ENCODE data around the gene CNTNAP2.

DNA sequence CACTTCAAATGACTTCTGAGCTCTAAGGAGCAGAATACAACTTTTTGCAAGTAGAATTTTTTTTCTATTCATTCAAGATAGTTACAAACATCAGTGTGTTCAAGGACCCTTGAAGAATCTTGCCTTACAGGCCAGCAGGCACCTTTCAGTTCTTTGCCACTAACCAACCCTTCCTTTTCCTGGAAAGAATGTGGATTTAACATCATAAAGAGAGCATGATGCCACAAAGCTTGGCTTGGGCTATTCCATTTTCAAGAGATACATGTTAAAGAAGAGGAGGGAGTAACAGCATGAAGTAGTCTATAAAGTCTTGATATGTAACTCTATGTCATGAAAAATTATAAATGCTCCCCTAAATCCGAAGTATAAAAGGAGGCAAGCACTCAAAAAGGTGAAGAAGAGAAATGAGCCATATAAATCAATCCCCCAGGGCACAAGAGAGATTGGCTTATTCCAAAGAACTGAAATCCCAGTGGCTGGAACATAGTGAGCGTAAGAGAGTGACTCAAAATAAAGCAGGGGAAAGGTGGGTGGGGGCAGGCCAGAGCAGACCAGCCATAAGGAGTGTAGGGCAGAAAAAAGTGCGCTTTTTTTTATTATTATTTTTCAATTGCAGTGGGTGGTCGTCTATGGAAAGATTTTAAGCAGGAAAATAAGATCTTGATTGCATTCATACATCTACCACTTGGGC, 1448.3 kb downstream of the CNTNAP2 start:
- TF ChIP-seq, protein P1, sequence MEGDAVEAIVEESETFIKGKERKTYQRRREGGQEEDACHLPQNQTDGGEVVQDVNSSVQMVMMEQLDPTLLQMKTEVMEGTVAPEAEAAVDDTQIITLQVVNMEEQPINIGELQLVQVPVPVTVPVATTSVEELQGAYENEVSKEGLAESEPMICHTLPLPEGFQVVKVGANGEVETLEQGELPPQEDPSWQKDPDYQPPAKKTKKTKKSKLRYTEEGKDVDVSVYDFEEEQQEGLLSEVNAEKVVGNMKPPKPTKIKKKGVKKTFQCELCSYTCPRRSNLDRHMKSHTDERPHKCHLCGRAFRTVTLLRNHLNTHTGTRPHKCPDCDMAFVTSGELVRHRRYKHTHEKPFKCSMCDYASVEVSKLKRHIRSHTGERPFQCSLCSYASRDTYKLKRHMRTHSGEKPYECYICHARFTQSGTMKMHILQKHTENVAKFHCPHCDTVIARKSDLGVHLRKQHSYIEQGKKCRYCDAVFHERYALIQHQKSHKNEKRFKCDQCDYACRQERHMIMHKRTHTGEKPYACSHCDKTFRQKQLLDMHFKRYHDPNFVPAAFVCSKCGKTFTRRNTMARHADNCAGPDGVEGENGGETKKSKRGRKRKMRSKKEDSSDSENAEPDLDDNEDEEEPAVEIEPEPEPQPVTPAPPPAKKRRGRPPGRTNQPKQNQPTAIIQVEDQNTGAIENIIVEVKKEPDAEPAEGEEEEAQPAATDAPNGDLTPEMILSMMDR (conservative IDR thresholded peaks at IDR 0.05) = no peak
- no peak for TF ChIP-seq ZFX (IDR thresholded peaks at IDR 0.05)

All from C4-2B (cell line).